HFF-Myc (cell line): Measurements from ENCODE around the gene PPARD.

Experiments
- DNase-seq: peaks from one replicate; pipeline ENCODE4 v3.0.0-alpha.2; 2011; ENCODE audit warnings: low read depth; ENCODE audit errors: extremely low read depth
- H3K4me3 ChIP-seq: replicated peaks from 2 replicates; pipeline ENCODE4 v1.5.1; 2011; ENCODE audit warnings: low read depth, mild to moderate bottlenecking, control low read depth, low read length
- TF ChIP-seq, protein P1 (sequence below): IDR thresholded peaks from 2 replicates; pipeline ENCODE4 v1.5.1; 2012; ENCODE audit warnings: mild to moderate bottlenecking, low read depth, low read length, control low read depth; ENCODE audit errors: missing control alignments

The PPARD gene

GRCh38 chr6:35297601-35298481 lies 44.5 kb upstream of the PPARD start, which contains the start of gene DEF6:
Gene DEF6, plus strand, starts transcription at chr6:35297818. Its CDS starts 39 bp downstream, at chr6:35297857.
- TF ChIP-seq, protein P1, sequence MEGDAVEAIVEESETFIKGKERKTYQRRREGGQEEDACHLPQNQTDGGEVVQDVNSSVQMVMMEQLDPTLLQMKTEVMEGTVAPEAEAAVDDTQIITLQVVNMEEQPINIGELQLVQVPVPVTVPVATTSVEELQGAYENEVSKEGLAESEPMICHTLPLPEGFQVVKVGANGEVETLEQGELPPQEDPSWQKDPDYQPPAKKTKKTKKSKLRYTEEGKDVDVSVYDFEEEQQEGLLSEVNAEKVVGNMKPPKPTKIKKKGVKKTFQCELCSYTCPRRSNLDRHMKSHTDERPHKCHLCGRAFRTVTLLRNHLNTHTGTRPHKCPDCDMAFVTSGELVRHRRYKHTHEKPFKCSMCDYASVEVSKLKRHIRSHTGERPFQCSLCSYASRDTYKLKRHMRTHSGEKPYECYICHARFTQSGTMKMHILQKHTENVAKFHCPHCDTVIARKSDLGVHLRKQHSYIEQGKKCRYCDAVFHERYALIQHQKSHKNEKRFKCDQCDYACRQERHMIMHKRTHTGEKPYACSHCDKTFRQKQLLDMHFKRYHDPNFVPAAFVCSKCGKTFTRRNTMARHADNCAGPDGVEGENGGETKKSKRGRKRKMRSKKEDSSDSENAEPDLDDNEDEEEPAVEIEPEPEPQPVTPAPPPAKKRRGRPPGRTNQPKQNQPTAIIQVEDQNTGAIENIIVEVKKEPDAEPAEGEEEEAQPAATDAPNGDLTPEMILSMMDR: peak; percentile 86
- peak within 1 kb of the TSS; percentile 56 for H3K4me3 ChIP-seq
- DNase-seq: peak; percentile 65

DNA sequence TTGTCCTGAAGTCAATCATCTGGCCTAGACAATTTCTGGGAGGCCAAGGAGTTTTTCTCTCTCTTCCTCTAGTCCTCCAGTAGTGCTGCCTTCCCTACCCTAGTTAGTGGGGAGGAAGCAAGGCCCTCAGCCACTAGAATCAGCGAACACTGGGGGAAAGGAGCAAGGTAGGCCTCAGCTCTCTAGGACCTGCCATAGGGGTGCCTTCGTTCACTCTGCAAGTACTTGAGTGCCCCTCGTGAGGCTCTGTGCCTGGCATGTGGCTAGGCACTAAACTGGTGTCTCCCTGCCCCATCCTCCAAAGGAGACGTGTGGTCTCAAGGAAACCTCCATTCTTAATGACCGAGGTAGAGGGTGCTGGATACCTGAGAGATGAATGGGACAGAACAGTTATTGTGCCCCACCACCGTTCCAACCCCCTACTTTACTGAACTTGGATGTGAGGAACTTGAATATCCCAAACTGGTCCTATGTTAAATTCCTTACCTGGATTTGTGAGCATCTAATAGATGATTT lies 43.7 kb upstream of the PPARD start:
- H3K4me3 ChIP-seq: peak overlapping the region; percentile 56

DNA sequence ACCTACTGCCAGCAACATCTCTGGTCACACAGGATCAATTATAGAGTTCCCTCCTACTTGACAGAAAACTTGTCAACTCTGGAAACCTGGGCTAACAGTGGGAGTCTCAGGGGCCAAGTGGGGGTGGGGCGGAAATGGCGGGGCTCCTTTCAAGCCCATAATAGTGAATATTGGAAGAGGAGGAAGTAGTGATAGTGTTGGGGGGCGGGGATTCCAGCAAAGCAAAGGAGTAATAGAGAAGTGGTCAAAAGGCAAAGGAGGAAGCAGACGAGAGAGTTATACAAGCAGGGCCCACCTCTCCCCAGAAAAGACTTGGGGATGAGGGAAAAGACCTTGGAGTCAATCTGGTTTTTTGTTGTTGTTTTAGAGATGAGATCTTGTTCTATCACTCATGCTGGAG lies 42.7 kb upstream of the PPARD start:
- H3K4me3 ChIP-seq: no peak overlapping the region
- TF ChIP-seq, protein P1: no peak
- no peak for DNase-seq

More for the DNA sequence above, 43.7 kb upstream of the PPARD start:
- TF ChIP-seq, protein P1: no peak
- DNase-seq: no peak

DNA sequence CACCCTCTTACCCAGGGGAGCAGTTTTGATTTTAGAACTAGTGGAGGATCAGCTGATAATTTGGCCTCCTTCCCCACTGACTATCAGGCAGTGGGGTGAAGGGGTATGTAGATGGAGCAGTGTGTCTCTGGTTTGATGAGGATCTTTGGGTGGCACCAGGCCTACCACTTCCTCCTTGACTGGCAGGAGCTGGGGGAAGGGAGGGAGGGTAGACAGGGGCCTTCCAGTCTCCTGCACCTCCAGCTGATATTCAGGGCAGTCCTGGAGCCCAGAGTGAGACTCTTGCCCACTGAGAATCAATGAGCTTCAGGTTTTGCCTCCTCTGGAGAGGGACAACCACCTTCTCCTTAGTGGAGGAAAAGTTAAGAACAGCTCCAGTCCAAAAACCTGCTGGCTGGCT lies 41.5 kb upstream of the PPARD start:
- TF ChIP-seq, protein P1: no peak
- no peak overlapping the region for H3K4me3 ChIP-seq
- no peak for DNase-seq

DNA sequence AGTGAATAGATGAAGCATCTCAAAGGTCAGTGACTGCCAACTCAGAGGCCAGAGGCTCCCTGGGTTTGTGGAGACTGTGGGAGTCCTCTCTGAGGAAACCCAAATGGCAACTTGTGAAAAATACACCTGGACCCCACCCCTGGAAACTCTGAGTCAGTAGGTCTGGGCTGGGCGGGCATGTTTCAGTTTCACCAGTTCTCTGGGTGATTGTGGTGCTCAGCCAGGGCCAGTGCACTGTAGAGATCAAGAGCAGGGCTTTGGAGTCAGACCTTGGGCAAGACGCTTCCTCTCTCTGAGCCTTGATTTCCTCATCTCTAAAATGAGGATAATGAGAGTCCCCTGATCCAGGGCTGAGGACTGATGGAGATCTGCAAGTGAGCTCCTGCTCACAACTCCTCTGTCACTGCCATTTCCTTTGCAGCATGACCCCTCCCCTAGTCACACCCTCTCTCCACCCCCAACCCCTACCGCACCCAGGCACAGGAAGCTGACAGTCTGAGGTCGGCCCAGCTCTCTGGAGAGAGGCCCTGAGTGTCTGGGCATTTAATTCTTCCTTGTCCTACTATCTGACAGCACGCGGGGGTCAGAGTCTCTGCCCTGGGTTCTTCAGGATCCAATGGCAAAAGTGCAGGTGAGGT lies 39.6 kb upstream of the PPARD start:
- TF ChIP-seq, protein P1: no peak
- H3K4me3 ChIP-seq: no peak overlapping the region
- no peak for DNase-seq

DNA sequence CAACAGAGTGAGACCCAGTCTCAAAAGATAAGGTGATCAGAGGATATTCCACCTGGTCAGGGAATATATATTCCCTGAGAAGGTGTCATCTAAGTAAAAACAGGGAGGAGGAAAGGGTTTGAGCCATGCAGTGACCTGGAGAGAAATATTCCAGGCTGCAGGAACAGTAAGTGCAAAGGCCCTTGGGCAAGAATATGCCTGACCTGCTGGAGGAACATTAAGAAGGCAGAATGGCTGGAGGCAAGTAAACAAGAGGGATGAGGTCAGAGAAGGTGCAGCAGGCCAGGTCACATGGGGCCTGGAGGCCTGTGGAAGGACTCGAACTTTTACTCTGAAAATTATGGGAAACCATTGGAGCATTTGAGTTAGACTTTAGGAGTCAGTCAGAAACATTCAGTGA lies 38.1 kb upstream of the PPARD start:
- TF ChIP-seq, protein P1: no peak
- no peak overlapping the region for H3K4me3 ChIP-seq

More for the DNA sequence above, 38.1 kb upstream of the PPARD start:
- DNase-seq: no peak
